HCT116 (cell line): ENCODE measurements around the gene RIMBP2. TPM values are rescaled to one million over a fixed set of nuclear protein-coding genes. Genes with fewer than 3 reads are reported as not detected.

Experiments used
- ATAC-seq: fragments of 200-7000 bp; cut with Tn5 transposase; 2 replicates; pipeline ENCODE4 v1.9.1; 2020; ENCODE audit warnings: mild to moderate bottlenecking, moderate library complexity
- BruUV-seq: library from RNA; stranded (reverse); fragments of 400-500 nt; replicated peaks from 2 replicates; lab custom pipeline; 2021; lab: Mats Ljungman, UMichigan
- CTCF ChIA-PET: fragments of 300-600 bp; sonication (Branson Sonifier 250); formaldehyde crosslinking; loops from one replicate; lab custom pipeline; 2021; ENCODE audit warnings: antibody characterized with exemption; lab: Charles Lee
- POLR2A ChIA-PET: fragments of 300-600, 350-600 bp; sonication (Branson Sonifier 250); formaldehyde crosslinking; loops from one replicate; lab custom pipeline; 2021; ENCODE audit warnings: antibody characterized with exemption; lab: Charles Lee
- RAD21 ChIA-PET, 2 experiments: fragments of 300-600 bp; sonication (Branson Sonifier 250); formaldehyde crosslinking; loops; one replicate each; lab custom pipeline; 2023; ENCODE audit warnings: low total read pairs in 2 of 2; ENCODE audit not compliant: uncharacterized antibody in 2 of 2, unreplicated experiment in 2 of 2, low non-redundant PET in 1 of 2; lab: Charles Lee
- DNase-seq: peaks from one replicate; pipeline ENCODE4 v3.0.0-alpha.2; 2010; ENCODE audit warnings: low read depth, low spot score
- H2AFZ ChIP-seq: fragments of 200-600 bp; shearing (Covaris generic), sonication (generic); 2 replicates; pipeline ENCODE4 v1.6.1; 2017; ENCODE audit warnings: low read depth, mixed run types, mixed read lengths, antibody characterized with exemption, low read length; ENCODE audit not compliant: poor library complexity, severe bottlenecking
- H3K27ac ChIP-seq: 2 replicates; pipeline ENCODE4 v1.5.1; 2012; ENCODE audit warnings: low read depth, low read length
- H3K27me3 ChIP-seq: fragments of 200-600 bp; sonication (generic); 2 replicates; pipeline ENCODE4 v1.6.1; 2016; ENCODE audit warnings: mixed run types, low read length, mixed read lengths; ENCODE audit not compliant: insufficient read depth
- H3K36me3 ChIP-seq, 2 experiments: fragments of 200-500 bp in 1 of 2; fragments of 200-600 bp in 1 of 2; sonication (Bioruptor generic) in 1 of 2; sonication (generic) in 1 of 2; 2 replicates each; pipeline versions ENCODE4 v1.5.1 to v1.6.1; 2014 to 2016; ENCODE audit warnings: low read length in 2 of 2, inconsistent platforms in 1 of 2, mixed read lengths in 1 of 2, mixed run types in 1 of 2; ENCODE audit not compliant: insufficient read depth in 2 of 2, control insufficient read depth in 1 of 2
- H3K4me1 ChIP-seq, 2 experiments: fragments of 200-600 bp in 1 of 2; sonication (generic) in 1 of 2; 2 replicates each; pipeline versions ENCODE4 v1.5.1 to v1.6.1; 2012 to 2017; ENCODE audit warnings: low read length in 2 of 2, inconsistent platforms in 1 of 2, mild to moderate bottlenecking in 1 of 2, mixed read lengths in 1 of 2, mixed run types in 1 of 2, moderate library complexity in 1 of 2; ENCODE audit not compliant: insufficient read depth in 2 of 2, control insufficient read depth in 1 of 2
- H3K4me2 ChIP-seq: fragments of 200-600 bp; sonication (generic); 2 replicates; pipeline ENCODE4 v1.6.1; 2017; ENCODE audit warnings: mixed run types, low read length, mixed read lengths
- H3K4me3 ChIP-seq, 2 experiments: fragments of 200-600 bp in 1 of 2; sonication (generic) in 1 of 2; replicated peaks in 1 of 2; 2 replicates each; pipeline ENCODE4 v1.5.1; 2011 to 2016; ENCODE audit warnings: low read length in 2 of 2, control low read depth in 1 of 2, low read depth in 1 of 2, mild to moderate bottlenecking in 1 of 2, mixed read lengths in 1 of 2, mixed run types in 1 of 2
- H3K79me2 ChIP-seq: fragments of 200-600 bp; sonication (generic); 2 replicates; pipeline ENCODE4 v1.6.1; 2017; ENCODE audit warnings: mild to moderate bottlenecking, mixed run types, low read length, moderate library complexity, mixed read lengths; ENCODE audit not compliant: insufficient read depth
- H3K9ac ChIP-seq: fragments of 200-600 bp; sonication (generic); 2 replicates; pipeline ENCODE4 v1.6.1; 2016; ENCODE audit warnings: low read length, mixed read lengths
- H3K9me2 ChIP-seq: fragments of 200-600 bp; sonication (generic), shearing (Covaris generic); 2 replicates; pipeline ENCODE4 v1.6.1; 2017; ENCODE audit warnings: mixed run types, mild to moderate bottlenecking, moderate library complexity; ENCODE audit not compliant: insufficient read depth
- H3K9me3 ChIP-seq, 2 experiments: fragments of 200-500 bp in 1 of 2; fragments of 200-600 bp in 1 of 2; sonication (Bioruptor generic) in 1 of 2; sonication (generic) in 1 of 2; 2 replicates each; pipeline ENCODE4 v1.6.1; 2014 to 2017; ENCODE audit warnings: low read length in 2 of 2, mixed read lengths in 2 of 2, inconsistent platforms in 1 of 2, low read depth in 1 of 2, mild to moderate bottlenecking in 1 of 2, mixed run types in 1 of 2, moderate library complexity in 1 of 2; ENCODE audit not compliant: control insufficient read depth in 1 of 2, insufficient read depth in 1 of 2
- H4K20me1 ChIP-seq: fragments of 200-600 bp; sonication (generic), shearing (Covaris generic); 2 replicates; pipeline ENCODE4 v1.6.1; 2017; ENCODE audit warnings: mixed run types, mild to moderate bottlenecking, moderate library complexity; ENCODE audit not compliant: insufficient read depth
- CEBPB ChIP-seq: IDR thresholded peaks from 2 replicates; pipeline ENCODE4 v1.6.1; 2012; ENCODE audit warnings: low read depth
- EGR1 ChIP-seq: IDR thresholded peaks from 2 replicates; pipeline ENCODE4 v1.6.1; 2012; ENCODE audit warnings: low read depth
- FOSL1 ChIP-seq: IDR thresholded peaks from 2 replicates; pipeline ENCODE4 v1.6.1; 2012; ENCODE audit warnings: low read depth
- POLR2A ChIP-seq: IDR thresholded peaks from 2 replicates; pipeline ENCODE4 v1.7.0; 2011; ENCODE audit warnings: borderline replicate concordance; ENCODE audit not compliant: insufficient read depth, insufficient read length; ENCODE audit errors: extremely low read depth
- RAD21 ChIP-seq: IDR thresholded peaks from 2 replicates; pipeline ENCODE4 v1.6.1; 2012; ENCODE audit warnings: low read depth, mild to moderate bottlenecking
- YY1 ChIP-seq: IDR thresholded peaks from 2 replicates; pipeline ENCODE4 v1.6.1; 2011; ENCODE audit warnings: low read length, low read depth, moderate library complexity, mild to moderate bottlenecking; ENCODE audit not compliant: insufficient replicate concordance; ENCODE audit errors: extremely low read depth
- ZBTB33 ChIP-seq: IDR thresholded peaks from 2 replicates; pipeline ENCODE4 v1.6.1; 2011; ENCODE audit warnings: mild to moderate bottlenecking, low read length, moderate library complexity; ENCODE audit not compliant: insufficient replicate concordance; ENCODE audit errors: extremely low read depth
- ZNF274 ChIP-seq: fragments of 200-500 bp; sonication (Bioruptor generic); IDR thresholded peaks from 2 replicates; pipeline ENCODE4 v1.6.1; 2014; ENCODE audit warnings: mild to moderate bottlenecking, low read depth, low read length, inconsistent platforms
- intact Hi-C: fragments of 100-400 bp; cut with micrococcal nuclease; formaldehyde crosslinking; loops from 2 replicates; pipeline ENCODE4 v1.10.0; 2022
- total RNA-seq: library from RNA; stranded (reverse); gene quantifications from one replicate; pipeline ENCODE4 v1.2.1, GENCODE V29; 2021; ENCODE audit not compliant: unreplicated experiment

Gene RIMBP2
- total RNA-seq, 1 experiment from 2014 or later: not detected

GRCh38 chr12:130447655-130447965, 268.5 kb downstream of the RIMBP2 start:
- intact Hi-C loops: no loop called here

More at GRCh38 chr12:130447655-130447965, 268.5 kb downstream of the RIMBP2 start:
- TF ChIP-seq CEBPB: no peak
- TF ChIP-seq ZBTB33: no peak
- no peak for TF ChIP-seq FOSL1
- TF ChIP-seq POLR2A: no peak
- TF ChIP-seq RAD21: no peak
- no peak for TF ChIP-seq YY1
- no peak for TF ChIP-seq ZNF274
- no peak for TF ChIP-seq EGR1
- Histone ChIP-seq H3K9me3 (no peaks in the 10 kb centered on the region), H3K79me2 (no peaks in the 10 kb centered on the region), H3K4me3 (no peak overlapping the region), H4K20me1 (no peaks in the 10 kb centered on the region), H3K4me1 (no peaks in the 10 kb centered on the region), H3K27ac (no peak overlapping the region), H2AFZ (no peak overlapping the region), H3K36me3 (no peaks in the 10 kb centered on the region), H3K27me3 (no peaks in the 10 kb centered on the region), H3K4me2 (no peak overlapping the region), H3K9me2 (no peaks in the 10 kb centered on the region), H3K9ac (no peak overlapping the region)
- ChIA-PET RAD21 (no interaction called here), CTCF (no interaction called here), POLR2A (no interaction called here)
- DNase-seq (no peak), ATAC-seq (no peak)
- no TSS peak for BruUV-seq
